SKM-1 (cell line): Measurements from ENCODE around the gene ALDH2.
"Not testable (repeated sequence)": the region's sequence is repeated elsewhere in the genome, so short reads cannot be mapped to it uniquely, and the experiment has no call there.

Experiments
- DNase-seq: peaks from one replicate; lab custom pipeline; 2025; ENCODE audit not compliant: unreplicated experiment; lab: John Stamatoyannopoulos, UW

ALDH2 gene

DNA sequence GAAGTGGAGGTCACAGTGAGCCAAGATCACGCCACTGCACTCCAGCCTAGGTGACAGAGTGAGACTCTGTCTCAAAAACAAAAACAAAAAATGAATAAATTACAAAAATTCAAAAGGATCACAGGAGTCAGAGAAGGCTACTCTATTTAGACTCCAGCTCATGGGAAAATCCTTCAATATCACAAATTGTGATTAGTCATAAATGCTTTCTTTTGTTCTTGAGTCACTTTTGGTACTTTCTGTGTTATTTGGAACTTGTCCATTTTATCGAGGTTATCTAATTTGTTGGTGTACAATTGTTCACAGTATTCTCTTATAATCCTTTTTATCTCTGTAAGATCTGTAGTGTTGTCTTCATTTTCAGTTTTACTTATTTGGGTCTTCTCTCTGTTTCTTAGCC lies 18.9 kb downstream of the ALDH2 start:
- no peak for DNase-seq

GRCh38 chr12:111788178-111788654 lies 21.5 kb downstream of the ALDH2 start:
- no peak for DNase-seq

DNA sequence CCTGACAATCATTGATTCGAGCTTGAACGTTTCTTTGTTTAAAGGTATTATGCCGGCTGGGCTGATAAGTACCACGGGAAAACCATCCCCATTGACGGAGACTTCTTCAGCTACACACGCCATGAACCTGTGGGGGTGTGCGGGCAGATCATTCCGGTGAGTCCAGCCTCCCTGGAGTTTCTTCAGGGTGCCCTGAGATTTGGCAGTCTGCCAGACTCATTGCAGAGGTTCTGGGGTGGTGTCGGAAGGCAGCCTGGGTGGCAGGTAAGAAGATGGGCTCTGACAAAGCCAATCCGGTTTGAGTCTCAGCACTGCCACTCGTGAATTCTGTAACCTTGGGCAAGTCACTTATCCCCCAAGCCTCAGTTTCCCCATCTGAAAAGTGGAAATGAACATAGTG lies 23.0 kb downstream of the ALDH2 start:
- no peak for DNase-seq

DNA sequence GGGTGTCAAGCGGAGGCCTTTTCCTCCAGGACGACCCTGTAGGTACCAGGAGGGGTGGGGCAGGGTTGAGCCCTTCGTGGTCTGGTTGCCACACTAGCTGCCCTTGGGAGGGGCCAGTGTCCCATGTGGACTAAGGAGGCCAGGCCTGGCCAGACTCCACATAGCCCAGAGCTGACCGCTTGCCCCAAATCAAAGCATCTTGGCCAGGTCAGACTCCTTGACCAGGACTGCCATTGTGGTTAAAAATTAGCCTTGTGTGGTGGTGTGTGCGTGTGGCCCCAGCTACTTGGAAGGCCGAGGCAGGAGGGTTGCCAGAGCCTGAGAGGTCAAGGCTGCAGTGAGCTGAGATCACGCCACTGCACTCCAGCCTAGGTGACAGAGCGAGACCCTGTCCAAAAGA lies 24.8 kb downstream of the ALDH2 start:
- DNase-seq, result no peak

DNA sequence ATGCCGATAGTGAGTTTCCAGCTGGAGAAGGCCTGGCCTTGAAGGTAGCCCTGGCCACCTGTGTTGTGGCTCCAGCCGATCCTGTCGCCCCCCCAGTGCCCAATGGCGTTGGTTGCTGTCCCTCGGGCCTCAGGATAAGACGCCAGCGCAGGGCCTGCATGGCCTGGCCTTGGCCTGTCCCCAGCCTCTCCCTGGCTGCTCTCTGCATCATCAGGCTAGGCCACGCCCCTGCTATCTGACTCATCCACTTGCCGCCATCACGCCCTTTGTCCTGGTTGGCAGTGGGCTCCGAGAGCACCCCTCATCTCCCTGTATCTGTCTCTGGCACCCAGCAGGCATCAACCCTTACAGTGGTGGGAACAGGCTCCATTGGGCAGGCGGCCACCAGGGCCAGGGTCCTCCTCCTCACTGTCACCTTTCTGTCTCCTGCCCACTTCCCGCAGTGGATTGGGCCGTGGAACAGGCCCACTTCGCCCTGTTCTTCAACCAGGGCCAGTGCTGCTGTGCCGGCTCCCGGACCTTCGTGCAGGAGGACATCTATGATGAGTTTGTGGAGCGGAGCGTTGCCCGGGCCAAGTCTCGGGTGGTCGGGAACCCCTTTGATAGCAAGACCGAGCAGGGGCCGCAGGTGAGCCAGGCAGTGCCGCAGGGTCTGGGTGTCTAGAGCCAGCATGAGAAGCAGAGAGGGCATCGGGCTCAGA lies 25.6 kb downstream of the ALDH2 start:
- DNase-seq, result no peak

GRCh38 chr12:111792856-111793235 lies 26.1 kb downstream of the ALDH2 start:
- no peak for DNase-seq

DNA sequence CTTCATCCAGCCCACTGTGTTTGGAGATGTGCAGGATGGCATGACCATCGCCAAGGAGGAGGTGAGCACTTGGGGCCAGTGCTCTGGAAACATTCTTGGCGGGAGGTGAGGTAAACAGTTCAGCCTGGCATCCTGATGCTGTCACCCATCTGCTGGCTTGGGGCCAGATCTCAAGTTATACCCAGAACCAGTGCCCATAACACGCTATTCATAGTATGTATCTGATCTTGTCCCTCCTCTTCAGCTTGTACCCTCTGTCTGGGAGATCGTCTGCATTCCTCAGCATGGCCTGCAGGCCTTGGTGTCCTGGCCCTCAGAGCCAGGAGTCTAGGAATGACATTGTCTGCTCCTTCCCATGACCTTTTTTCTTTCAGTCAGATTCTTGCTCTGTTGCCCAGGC lies 31.4 kb downstream of the ALDH2 start:
- DNase-seq, result no peak

GRCh38 chr12:111799758-111800157 lies 33.0 kb downstream of the ALDH2 start:
- DNase-seq, result no peak

DNA sequence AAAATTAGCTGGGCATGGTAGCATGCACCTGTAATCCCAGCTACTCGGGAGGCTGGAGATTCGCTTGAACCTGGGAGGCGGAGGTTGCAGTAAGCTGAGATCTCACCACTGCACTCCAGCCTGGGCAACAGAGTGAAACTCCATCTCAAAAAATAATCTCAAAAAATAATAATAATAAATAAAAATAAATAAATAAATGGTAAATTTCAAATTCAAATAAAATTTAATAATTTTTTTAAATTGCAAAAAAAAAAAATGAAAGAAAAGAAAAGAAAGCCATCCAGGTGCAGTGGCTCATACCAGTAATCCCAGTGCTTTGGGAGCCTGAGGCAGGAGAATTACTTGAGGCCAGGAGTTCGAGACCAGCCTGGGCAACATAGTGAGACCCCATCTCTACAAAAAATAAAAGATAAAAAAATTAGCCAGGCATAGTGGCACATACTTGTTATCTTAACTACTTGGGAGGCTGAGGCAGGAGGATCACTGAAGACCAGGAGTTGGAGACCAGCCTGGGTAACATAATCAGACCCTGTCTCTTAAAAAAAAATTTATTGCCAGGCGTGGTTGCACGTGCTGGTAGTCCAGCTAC lies 36.4 kb downstream of the ALDH2 start:
- no peak for DNase-seq

DNA sequence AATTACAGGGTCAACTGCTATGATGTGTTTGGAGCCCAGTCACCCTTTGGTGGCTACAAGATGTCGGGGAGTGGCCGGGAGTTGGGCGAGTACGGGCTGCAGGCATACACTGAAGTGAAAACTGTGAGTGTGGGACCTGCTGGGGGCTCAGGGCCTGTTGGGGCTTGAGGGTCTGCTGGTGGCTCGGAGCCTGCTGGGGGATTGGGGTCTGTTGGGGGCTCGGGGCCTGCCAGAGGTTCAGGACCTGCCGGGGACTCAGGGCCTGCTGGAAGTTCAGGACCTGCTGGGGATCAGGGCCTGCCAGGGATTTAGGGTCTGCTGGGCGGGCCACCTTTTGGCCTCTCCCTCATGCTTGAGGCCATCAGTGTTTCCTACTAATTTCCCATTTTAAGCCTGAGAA lies 37.1 kb downstream of the ALDH2 start:
- DNase-seq, result no peak

DNA sequence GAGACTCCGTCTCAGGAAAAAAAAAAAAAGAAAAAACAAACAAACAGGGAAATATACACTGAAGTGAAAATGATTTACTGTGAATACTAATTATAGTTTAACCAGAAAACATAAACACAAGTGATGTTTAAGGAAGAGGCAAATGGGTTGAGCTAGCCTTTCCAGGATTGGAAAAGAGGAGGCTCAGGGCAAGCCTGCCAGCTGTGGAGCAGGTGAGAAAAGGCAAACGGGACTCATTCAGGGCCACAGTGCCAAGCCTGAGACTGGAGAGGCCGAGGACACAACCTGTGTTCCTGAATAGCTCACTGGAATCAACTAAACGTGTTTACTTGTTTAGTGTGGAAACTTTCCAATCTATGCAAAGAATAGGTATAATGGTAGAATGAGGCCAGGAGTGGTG lies 39.6 kb downstream of the ALDH2 start:
- no peak for DNase-seq

- no peak for DNase-seq
Measured at GRCh38 chr12:111807232-111807631, 40.5 kb downstream of the ALDH2 start.

- DNase-seq, result peak; percentile 13
Measured at GRCh38 chr12:111812881-111813741, 46.4 kb downstream of the ALDH2 start.

- DNase-seq, result no peak
Measured at GRCh38 chr12:111816065-111816615, 49.4 kb downstream of the ALDH2 start.

DNA sequence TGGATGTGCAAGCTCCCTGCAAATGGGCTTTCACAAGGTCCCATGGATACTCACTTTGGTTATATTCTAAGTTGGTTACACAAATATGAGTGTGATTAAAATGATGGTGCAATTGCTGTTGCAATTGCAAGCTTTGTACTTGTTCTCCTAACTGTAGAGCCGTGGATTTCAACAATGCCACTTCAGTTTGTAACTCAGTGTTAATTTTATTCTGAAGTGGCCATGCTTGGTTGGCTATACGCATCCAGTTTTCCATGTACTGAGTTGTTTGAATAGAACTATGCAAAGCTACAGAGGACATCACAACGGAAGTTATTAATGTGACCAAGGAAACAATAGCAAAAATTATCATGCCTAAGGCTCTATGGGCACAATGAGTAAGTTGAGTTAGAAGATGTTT lies 50.2 kb downstream of the ALDH2 start:
- DNase-seq, result not testable (repeated sequence)

GRCh38 chr12:111818340-111818739 lies 51.6 kb downstream of the ALDH2 start:
- DNase-seq, result no peak

DNA sequence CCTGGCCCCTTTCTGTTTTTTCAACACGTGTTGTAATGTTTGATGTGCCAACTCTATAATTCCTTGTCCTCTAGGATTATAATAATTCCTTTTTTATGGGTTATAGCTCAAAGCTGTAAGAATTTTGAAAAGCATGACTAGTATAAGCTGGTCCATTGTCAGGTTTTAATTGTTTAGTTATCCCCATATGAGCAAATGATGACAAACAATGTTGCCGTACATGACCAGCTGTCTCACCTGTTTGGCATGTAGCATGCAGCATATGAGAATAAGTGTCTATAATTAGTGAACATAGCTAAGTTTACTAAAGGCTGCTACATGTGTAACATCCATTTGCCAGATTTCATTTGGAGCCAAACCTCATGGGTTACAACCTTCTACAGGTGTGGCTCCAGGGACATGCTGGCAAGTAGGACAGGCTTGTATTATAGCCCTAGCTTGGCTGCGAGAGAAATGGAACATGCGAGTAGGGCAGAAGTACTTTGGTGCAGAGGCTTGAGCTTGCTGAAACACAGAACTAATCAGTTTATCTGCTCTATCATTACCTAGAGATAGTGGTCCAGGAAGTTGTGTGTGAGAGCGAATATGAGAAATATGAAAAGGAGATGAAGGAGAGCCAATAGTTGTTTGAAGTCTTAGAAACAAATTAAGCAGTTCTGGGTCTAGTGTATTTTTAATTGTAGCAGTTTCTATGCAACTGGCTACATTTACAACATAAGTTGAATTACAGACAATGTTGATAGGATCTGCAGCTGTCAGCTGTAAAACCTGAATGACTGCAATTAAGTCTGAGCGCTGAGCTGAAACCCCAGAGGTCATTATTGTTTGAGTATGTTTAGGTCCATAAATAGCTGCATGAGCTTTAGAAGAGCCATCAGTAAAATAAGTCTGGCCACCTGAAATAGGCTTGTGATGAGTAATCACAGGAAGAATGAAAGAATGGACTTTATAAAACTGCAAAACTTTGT lies 52.7 kb downstream of the ALDH2 start:
- no peak for DNase-seq

DNA sequence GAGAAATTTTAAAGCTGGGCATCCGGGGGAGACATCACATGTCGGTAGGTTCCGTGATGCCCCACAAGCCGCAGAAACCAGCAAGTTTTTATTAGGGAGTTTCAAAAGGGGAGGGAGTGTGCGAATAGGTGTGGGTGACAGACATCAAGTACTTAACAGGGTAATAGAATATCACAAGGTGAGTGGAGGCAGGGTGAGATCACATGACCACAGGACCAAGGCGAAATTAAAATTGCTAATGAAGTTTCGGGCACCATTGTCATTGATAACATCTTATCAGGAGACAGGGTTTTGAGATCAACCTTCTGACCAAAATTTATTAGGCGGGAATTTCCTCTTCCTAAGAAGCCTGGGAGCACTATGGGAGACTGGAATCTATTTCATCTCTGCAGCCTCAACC lies 54.1 kb downstream of the ALDH2 start:
- not testable (repeated sequence) for DNase-seq

DNA sequence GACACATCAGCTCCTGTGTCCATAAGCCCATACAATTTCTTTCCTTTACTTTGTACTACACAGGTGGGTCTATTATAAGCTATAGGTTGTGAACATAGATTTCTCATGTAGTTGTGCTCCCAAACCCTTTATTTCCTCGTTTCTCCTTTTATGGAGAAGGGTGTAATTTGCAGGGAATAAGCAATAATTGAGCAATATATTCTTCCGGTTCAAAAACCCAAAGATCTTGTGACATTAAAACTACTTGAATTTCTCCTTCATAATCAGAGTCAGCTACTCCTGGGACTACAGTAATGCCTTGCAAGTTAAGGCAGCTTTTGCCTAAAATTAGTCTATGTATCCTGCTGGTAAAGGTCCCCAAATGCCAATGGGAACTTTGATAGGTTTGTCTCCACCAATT lies 56.2 kb downstream of the ALDH2 start:
- no peak for DNase-seq

DNA sequence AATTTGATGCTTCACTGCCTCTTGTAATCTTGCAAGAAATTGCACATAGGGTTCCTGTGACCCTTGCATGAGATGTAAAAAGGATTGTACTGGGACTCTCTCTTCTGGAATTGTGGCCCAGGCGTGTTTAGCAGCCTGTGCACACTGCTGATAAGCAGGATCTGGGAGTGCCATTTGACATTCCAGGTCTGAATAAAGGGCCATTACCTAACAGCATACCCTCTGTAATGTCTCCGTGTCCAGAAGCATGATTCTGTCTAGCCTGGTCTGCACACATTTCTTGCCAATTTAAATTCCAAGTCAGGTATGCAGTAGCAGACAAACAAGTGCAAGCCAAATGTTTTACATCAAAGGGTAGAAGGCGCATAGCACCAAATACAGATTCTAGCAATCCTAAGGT lies 57.2 kb downstream of the ALDH2 start:
- DNase-seq, result no peak

- DNase-seq, result not testable (repeated sequence)
Measured at GRCh38 chr12:111824312-111824711, 57.6 kb downstream of the ALDH2 start.
